CD4-positive, alpha-beta T cell treated with Interleukin-2 at 100 ng/mL for 4 hours (primary cell): Measurements from ENCODE around the gene UNC5CL.
A peak's percentile ranks its signal among the peaks of the same experiment; 100 is the strongest.
"Not testable (repeated sequence)": the region's sequence is repeated elsewhere in the genome, so short reads cannot be mapped to it uniquely, and the experiment has no call there.

ENCODE experiments used
- DNase-seq: peaks from one replicate; pipeline ENCODE4 v3.0.0-alpha.2; 2020; ENCODE audit warnings: low spot score

The UNC5CL gene

GRCh38 chr6:41037107-41037900 lies 1.7 kb downstream of the UNC5CL start:
- DNase-seq: no peak

- DNase-seq: no peak
Measured at GRCh38 chr6:41036601-41037000, 2.4 kb downstream of the UNC5CL start.

GRCh38 chr6:41036186-41036585 lies 2.8 kb downstream of the UNC5CL start:
- no peak for DNase-seq

- DNase-seq: no peak
Measured at GRCh38 chr6:41033776-41034175, 5.2 kb downstream of the UNC5CL start.

- DNase-seq: no peak
Measured at GRCh38 chr6:41032830-41033229, 6.2 kb downstream of the UNC5CL start.

- no peak for DNase-seq
Measured at GRCh38 chr6:41028561-41029412, 10.2 kb downstream of the UNC5CL start.

GRCh38 chr6:41027799-41028560 lies 11.0 kb downstream of the UNC5CL start:
- peak; percentile 70 for DNase-seq

GRCh38 chr6:41027241-41027640 lies 11.8 kb downstream of the UNC5CL start:
- DNase-seq: no peak

GRCh38 chr6:41025966-41026530 lies 13.0 kb downstream of the UNC5CL start:
- no peak for DNase-seq

GRCh38 chr6:41023114-41023513 lies 15.9 kb downstream of the UNC5CL start:
- no peak for DNase-seq

GRCh38 chr6:41022294-41022693 lies 16.7 kb downstream of the UNC5CL start:
- no peak for DNase-seq

- DNase-seq: no peak
Measured at GRCh38 chr6:41021832-41022231, 17.2 kb downstream of the UNC5CL start.

- no peak for DNase-seq
Measured at GRCh38 chr6:41017663-41018062, 21.4 kb downstream of the UNC5CL start.

- DNase-seq: not testable (repeated sequence)
Measured at GRCh38 chr6:41015860-41016259, 23.2 kb downstream of the UNC5CL start.

GRCh38 chr6:41014780-41015179 lies 24.2 kb downstream of the UNC5CL start:
- no peak for DNase-seq

GRCh38 chr6:41013466-41014153 lies 25.4 kb downstream of the UNC5CL start:
- no peak for DNase-seq

- no peak for DNase-seq
Measured at GRCh38 chr6:41011673-41012072, 27.3 kb downstream of the UNC5CL start.

GRCh38 chr6:41009669-41010068 lies 29.4 kb downstream of the UNC5CL start:
- no peak for DNase-seq

- no peak for DNase-seq
Measured at GRCh38 chr6:41008011-41008410, 31.0 kb downstream of the UNC5CL start.

- not testable (repeated sequence) for DNase-seq
Measured at GRCh38 chr6:41006980-41007379, 32.0 kb downstream of the UNC5CL start.

GRCh38 chr6:41006217-41006616 lies 32.8 kb downstream of the UNC5CL start:
- peak; percentile 69 for DNase-seq
